GM23248 (cell line): ENCODE measurements around the gene TMEM225.

ENCODE experiments used
- EZH2 ChIP-seq: fragments of 200-600 bp; sonication (generic); IDR thresholded peaks from 2 replicates; pipeline ENCODE4 v1.6.1; 2018; ENCODE audit warnings: antibody characterized with exemption, mild to moderate bottlenecking; ENCODE audit not compliant: insufficient read depth, poor library complexity, severe bottlenecking
- EZH2phosphoT487 ChIP-seq: fragments of 200-600 bp; sonication (generic); IDR thresholded peaks from 2 replicates; pipeline ENCODE4 v1.6.1; 2018; ENCODE audit warnings: antibody characterized with exemption, moderate library complexity, mild to moderate bottlenecking, low read depth; ENCODE audit not compliant: insufficient read depth

DNA sequence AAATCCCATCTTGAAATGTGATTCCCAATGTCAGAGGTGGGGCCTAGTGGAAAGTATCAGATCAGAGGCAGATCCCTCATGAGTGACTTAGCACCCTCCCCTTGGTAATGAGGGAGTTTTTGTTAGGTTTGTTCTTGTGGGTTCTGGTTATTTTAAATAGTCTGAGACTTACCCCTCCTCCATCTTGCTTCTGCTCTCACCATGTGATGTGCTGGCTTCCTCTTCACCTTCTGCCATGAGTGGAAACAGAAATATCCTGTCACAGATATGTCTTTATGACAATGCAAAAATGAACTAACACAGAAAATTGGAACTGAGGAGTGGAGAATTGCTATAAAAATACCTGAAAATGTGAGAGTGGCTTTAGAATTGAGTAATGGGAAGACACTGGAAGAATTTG, 33.1 kb downstream of the TMEM225 start:
- TF ChIP-seq EZH2phosphoT487 (no peak), EZH2 (no peak)
